Stimulated activated CD4-positive, alpha-beta T cell treated with anti-CD3 and anti-CD28 coated beads, Interleukin-12 subunit alpha, Interleukin-12 subunit beta, amount 100 ng/mL, for 24 hours (primary cell): ENCODE data around the gene CD82.

Experiments
- DNase-seq, 2 experiments: peaks; one replicate each; pipeline ENCODE4 v3.0.0-alpha.2; 2020; ENCODE audit warnings: low read depth in 2 of 2

Gene CD82

DNA sequence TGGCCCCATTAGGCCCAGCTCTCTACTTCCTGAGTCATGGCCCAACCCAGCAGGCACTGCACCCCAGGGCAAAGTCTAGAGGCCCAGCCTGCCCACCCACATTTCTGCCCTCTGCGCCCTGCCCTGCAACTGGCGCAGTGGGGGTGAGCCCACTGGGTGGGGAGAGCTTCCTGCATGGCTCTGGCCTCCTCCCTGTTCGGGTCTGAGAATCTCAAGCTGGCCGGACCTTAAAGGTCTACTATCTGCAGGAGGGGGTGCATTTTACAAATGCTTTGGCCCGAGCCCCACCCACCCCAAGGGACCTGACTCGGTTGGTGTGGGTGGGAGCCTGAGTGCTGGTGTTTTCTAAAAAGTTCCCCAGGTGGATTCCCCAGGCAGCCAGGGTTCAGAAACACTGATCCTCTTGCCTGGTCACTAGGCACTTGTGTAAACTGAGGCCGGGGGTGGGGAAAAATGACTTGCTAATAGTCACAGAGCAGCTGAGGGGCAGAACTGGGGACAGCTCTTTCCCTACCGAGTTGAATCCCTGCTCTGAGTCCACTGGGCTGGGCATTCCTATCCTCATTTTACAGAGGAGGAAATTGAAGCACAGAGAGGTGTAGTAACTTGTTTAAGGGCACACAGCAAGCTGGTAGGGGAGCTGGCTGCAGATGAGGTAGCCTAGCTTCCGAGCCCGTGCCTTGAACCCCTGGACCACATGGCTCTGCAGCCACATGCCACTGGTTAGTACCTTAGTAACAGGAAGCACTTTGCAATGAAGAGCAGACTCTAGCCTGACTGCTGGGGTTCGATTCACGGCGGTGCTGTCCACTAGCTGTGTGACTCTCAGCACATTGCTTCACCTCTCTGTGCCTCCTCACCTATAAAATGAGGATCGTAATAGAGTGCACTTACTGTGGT is 36.3 kb downstream of the CD82 start:
- no peak for DNase-seq

DNA sequence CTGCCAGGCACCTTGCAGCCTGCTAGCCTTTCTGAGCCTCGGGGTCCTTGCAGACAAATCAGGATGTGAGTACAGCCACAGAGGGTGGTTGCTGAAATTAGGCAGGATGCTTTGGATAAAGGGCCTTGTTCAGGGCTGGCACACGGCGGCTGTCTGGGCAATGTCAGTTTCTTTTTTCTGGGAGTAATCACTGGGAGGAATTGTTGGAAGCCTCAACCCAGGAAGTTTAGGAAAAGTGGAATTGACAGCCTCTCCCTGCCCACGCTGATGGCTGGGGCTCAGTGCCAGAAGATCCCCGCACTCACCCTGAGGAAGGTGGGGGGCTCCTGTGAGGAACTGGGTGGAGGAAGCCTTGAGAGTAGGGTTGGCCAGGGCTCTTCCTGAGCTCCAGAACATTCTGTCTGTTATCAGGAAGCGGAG is 37.4 kb downstream of the CD82 start:
- no peak for DNase-seq

- DNase-seq = no peak
Measured at GRCh38 chr11:44604171-44604581, 38.7 kb downstream of the CD82 start.

- DNase-seq = no peak
Measured at GRCh38 chr11:44605068-44605708, 39.7 kb downstream of the CD82 start.

DNA sequence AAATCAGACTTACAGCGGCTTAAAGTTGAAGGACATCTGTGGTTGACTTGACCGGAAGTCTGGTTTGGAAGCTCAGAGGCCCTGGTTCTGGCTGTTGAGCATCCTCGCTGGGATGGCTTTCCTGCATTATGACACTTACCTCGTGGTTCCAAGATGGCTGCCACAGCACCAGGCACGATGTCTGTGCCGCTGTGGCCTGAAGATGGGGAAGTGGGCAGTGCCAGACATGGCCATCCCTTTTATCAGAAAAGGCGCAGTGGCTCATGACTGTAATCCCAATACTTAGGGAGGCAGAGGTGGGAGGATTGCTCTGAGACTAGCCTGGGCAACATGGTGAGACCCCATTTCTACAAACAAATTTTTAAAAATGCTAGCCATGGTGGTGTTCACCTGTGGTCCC is 40.5 kb downstream of the CD82 start:
- no peak for DNase-seq

GRCh38 chr11:44606472-44606871 is 41.0 kb downstream of the CD82 start:
- DNase-seq = no peak

- no peak for DNase-seq
Measured at GRCh38 chr11:44607319-44607962, 42.0 kb downstream of the CD82 start.

DNA sequence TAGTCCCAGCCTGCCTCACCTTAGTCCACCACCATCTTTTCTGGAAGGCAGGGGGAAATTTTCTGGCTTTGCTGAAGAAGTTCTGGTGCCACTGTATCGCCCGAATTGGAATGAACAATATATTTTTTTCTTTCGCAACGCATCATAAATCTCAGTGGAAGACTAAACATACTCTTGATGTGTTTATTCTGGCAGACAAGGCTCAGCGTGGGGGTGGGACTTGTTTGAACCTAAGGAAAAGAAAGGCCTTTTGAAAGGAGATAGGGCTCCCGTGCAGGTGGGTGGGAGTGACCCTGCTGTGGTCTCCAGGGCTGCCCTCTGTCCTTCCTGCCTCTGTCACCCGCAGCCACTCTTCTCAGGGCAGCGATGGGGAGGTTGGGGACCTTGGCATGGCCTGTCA is 42.5 kb downstream of the CD82 start:
- DNase-seq = no peak

- DNase-seq = no peak
Measured at GRCh38 chr11:44608651-44608990, 43.2 kb downstream of the CD82 start.

GRCh38 chr11:44608991-44609782 is 43.7 kb downstream of the CD82 start:
- no peak for DNase-seq

- no peak for DNase-seq
Measured at GRCh38 chr11:44609783-44610155, 44.3 kb downstream of the CD82 start.

DNA sequence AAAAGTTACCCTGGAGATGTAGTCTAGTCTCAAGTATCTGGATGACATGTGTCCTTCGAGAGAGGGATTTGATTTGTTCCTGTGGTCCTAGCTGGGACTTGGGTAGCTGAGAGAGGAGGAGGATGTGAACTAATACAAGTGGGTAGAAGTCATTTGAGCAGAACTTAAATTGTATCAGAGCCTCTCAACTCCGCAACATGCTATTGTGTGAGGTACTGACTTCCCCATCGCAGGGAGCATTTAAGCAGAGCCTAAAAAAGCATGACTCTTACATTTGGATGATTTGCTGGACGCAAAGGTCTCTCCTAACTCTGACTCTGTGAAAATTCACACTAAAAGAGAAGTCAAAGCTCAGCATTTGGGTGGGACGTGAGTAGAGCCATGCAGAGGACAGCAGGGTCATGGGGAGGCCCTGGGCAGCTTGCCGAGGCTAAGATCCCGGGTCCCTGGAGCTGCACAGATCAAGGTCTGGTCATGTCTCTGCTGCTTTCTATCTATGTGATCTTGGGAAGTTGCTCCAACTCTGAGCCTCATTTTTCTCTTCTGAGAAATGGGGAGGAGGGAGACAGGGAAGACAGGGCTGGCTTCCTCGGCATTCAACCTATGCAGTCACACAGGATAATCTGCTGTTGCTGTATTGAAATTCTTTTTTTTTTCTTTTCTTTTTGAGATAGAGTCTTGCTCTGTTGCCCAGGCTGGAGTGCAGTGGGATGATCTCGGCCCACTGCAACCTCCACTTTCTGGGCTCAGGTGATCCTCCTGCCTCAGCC is 44.9 kb downstream of the CD82 start:
- DNase-seq = no peak

DNA sequence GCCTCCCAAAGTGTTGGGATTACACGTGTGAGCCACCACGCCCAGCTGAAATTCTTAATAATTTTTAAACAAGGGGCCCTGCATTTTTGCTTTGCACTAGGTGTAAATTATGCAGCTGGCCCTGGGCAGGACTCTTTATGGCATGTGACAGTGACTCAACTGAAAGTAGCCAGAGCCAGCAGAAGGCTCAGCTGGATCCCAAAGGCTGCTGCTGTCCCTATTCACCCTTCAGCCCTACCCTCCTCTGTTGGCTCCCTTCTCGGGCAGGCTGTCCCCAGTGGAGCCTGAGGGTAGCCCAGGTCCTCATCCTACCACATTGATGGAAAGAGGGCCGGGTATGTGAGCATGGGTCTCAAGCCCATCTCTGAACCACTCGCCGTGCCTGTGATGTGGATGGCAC is 45.6 kb downstream of the CD82 start:
- no peak for DNase-seq

GRCh38 chr11:44611687-44612434 is 46.4 kb downstream of the CD82 start:
- peak in 1 of 2 experiments; percentile 56 for DNase-seq

DNA sequence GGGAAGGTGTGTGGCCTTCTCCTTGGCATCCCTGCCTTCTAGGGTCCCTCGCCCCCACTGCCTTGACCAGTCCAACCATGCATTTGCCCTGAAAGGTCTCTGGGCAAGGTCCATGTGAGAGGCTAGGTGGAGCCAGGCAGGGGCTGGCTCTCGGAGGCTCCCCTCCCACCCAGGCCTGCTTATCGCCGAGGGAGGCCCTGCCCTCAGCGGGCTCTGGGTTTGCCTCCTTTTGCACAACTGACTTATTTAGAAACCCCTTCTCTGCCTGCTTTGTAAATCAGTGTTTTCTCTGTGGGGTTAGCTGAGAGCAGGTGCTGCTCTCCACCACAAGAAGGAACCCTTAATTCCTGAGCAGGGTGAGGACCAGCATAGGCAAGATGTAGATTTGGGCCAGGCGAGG is 47.7 kb downstream of the CD82 start:
- DNase-seq = no peak

DNA sequence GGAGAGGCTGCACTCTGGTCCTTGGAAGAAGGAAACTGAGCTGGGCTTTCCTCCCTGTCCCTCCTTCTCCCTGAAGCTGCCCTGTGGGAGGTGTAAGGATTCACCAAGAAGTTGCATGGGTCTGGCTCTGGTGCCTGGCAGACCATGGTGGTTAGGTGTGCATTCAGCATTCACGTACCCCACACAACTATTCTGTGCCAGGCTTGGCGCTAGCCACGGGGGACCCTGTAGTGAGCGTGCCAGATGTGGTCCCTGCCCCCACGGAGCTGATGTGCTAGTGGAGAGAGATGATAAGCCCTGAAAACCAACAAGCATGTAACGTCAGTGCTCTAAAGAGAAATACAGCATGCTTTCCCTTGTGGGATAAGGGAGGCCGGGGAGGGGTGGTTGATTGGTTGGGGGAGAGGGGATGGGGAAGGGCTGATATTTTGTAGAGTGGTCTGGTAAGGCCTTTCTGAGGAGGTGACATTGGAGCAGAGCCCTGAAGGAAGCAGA is 48.9 kb downstream of the CD82 start:
- no peak for DNase-seq

DNA sequence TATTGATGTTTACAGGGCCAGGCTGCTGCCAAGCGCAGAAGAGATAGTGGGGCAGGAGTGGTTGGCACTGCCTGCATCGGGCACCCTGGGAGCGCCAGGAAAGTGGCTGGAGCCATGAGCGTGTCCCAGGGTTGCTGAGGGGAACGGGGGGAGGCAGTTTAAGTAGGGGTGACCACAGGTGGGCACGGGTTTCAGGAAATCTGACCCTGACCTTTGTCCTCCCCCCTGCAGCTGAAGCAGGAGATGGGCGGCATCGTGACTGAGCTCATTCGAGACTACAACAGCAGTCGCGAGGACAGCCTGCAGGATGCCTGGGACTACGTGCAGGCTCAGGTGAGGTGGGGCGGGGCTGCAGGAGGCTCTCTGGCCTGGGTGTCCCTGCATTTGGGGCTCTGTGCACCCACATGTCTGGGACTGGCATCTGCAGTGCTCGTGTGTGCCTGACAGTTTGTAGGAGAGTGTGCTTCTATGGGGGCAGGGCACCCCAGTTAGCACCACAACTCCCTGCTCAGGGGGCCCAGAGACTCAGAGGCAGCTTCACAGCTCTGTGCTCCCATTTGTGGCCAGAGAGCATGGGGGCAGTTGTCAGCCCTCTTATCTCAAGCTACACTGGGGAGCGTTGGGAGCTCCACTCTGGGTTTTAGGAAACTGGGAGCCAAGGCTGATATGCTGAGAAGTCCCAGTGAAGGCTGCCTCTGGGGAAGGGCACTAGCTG is 49.7 kb downstream of the CD82 start:
- DNase-seq = no peak

DNA sequence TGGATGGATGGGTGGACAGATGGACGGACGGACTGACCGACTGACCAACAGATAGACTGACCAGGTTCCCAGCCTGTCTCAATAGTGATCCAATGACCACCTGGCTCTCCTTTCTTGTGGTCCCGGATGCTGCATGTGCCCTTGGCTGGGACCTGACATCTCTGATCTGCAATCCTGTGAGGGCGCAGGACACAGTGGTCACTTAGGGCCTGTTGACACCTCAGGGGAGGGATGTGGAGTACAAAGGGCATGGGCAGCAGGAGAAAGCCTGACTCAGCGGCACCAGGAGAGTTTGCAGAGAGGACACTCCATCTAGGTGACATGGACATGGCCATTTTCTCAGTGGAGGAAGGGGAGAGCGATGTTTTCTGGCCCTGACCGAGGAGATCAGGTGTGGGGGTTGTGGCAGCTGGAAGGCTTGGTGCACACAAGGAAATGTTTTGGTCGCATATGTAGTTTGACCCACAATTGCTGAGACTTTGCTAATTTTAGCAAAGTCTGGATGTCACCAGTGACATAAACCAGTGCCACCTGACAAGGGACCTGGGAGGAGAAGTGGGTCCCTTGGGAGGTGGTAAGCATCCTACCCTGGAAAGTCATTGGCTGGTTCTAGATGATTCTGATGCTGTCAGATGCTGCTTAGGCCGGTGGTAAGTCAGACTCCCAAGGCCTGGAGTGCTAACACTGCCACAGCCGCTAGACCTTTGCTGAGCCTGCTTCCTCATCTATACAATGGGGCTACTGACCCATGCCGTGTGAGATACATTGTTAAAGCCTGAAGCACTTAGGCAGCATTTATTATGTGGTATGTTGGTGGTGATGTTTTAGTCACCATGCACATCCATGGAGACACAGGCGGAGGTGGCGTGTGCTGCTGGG is 50.7 kb downstream of the CD82 start:
- DNase-seq = no peak
